HG03460 (cell line): ENCODE measurements around the gene IGF2R.
"Not testable (repeated sequence)": the region's sequence is repeated elsewhere in the genome, so short reads cannot be mapped to it uniquely, and the experiment has no call there.

Experiments used
- ATAC-seq: cut with Tn5 transposase; IDR thresholded peaks from one replicate; pipeline ENCODE4 v1.9.1; 2021; ENCODE audit not compliant: unreplicated experiment

IGF2R gene

DNA sequence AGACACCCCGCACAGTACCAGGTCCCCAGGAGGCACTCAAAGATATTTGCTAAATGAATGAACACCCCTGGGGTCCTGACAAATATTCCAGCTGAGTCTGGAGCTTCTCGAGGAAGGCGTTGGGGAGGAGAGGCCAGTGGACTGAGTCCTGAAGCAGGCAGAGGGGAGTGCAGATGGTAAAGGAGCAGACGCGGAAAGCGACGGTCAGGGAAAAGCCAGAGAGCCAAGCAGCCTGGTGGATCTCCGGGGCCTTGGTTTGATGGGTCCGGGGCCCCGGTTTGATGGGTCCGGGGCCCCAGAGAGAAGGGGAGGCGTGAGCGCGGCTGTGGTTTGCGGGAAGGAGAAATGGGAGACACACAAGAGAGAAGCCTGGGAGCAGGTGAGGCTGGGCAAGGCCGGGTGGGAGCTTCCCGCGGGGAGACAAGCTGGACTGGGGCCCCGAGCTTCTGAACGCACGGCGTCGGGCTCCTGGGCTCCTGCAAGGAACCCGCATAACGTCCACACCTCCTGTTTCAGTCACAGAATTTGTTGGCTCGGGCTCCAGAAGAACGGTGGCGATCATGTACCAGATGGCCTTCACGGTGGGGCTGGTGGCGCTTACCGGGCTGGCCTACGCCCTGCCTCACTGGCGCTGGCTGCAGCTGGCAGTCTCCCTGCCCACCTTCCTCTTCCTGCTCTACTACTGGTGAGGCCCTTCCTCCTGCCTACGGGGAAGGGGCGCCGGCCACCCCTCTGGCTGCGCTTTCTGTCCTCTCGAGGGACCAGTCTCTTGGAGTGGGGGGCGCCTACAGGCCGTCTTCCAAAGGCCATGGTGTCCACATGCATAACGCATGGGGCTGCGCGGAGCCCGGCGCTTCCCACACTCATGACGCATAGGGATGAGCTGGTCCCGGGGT, 164.8 kb downstream of the IGF2R start:
- no peak for ATAC-seq

DNA sequence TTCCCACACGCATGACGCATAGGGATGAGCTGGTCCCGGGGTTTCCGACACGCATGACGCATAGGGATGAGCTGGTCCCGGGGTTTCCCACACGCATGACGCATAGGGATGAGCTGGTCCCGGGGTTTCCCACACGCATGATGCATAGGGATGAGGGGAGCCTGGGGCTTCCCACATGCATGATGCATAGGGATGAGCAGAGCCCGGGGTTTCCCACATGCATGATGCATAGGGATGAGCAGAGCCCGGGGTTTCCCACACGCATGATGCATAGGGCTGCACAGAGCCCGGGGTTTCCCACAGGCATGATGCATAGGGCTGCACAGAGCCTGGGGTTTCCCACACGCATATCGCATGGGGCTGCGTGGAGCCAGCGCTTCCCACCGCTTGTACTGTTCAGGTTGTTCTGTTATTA, 165.5 kb downstream of the IGF2R start:
- ATAC-seq: not testable (repeated sequence)

DNA sequence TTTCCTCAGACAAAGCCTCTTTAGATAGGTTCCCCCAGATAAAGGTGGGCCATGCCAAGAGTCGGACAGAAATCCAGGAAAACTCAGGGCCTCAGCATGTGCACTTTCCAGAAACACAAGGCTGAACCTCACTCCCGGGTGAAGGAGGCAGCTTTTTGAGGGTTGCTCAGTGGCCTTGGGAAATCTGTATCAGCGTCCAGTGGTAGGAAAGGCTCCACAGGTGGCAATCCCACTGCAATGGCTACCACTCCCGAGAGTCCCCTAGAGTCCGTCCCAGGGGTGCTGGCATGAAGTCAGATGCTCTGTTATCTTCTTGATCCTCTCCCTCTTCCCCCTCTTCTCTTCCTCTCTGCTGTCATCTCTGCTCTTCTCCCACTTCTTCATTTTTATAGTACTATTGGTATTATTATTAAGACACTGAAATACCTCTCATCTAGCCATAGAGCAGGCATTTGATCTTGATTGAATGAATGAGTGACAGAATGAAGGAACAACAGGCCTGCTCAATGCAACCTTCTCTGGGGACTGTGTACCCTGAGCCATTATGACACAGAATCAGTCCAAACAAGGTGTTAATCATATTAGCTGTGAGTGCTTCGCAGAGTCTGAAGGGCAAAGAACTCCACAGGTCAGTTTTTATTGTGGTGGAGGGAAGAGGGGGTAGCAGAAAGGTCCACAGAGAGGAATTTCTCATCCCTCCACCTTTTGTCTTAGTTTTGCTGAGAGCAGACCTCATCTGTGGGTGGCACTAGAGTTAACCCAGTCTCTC, 166.1 kb downstream of the IGF2R start:
- ATAC-seq: no peak

DNA sequence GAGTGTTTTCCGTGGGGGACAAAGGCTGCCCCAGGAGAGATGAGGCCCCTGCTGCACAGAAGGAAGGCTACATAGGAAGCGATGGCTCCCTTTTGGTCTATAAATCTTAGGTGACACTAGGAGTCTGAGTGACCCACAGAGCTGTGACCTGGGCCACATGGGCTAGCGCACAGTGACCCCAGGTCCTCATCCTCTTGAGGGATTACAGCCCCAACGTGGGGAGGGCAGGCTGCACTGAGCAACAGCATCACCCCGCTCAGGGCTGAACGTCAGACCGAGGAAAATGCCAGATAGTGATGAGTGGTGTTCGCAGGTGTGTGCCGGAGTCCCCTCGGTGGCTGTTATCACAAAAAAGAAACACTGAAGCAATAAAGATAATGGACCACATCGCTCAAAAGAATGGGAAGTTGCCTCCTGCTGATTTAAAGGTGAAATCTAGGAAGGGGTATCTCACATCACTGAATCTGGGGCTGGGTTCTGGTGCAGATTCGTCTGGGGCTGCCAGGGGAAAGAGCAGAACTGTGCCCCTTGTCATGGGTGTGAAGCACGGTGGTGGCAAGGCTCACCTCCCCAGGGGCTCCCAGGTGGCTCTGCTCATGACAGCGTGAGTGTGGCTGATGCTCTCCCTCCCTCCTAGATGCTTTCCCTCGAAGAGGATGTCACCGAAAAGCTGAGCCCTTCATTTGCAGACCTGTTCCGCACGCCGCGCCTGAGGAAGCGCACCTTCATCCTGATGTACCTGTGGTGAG, 167.2 kb downstream of the IGF2R start:
- ATAC-seq: no peak

DNA sequence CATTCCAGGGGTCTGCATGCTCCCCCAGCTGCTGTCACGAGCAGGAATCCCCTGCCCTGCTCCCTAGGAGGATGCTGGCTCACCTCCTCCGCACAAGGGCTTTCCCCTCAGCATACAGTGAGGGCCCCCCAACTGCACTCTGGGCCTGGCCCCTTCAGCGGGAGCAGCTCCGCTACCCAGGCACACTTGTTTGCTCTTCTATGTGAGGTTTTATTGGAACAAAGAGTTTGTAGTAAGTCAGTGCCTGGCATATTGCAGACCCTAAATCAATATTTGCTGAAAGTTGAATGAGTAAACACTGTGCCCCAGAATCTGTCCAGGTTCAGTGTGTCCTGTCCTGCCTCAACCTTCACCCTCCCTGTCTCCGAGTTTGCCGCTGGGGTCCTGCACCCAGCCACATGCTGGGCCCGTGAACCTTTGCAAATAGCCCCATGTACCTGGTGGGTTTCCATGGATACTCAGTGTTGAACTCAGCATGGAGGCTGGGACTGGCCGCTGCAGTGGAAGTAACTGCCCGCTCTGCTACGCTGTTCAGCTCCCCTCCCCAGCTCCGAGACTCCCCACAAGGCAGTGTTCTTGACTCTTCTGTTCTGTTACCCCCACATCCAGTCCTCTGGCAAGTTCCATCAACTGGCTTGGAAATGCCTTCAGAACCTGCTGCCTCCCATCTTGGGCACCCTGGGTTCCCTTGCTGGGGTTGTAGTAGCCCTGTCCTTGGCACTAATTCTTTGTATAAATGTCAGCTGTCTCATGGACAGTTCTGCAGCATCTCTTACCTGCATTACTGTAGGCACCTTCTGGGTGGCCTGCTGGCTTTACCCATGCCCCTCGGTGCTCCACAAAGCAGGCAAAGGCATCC, 168.5 kb downstream of the IGF2R start:
- no peak for ATAC-seq

DNA sequence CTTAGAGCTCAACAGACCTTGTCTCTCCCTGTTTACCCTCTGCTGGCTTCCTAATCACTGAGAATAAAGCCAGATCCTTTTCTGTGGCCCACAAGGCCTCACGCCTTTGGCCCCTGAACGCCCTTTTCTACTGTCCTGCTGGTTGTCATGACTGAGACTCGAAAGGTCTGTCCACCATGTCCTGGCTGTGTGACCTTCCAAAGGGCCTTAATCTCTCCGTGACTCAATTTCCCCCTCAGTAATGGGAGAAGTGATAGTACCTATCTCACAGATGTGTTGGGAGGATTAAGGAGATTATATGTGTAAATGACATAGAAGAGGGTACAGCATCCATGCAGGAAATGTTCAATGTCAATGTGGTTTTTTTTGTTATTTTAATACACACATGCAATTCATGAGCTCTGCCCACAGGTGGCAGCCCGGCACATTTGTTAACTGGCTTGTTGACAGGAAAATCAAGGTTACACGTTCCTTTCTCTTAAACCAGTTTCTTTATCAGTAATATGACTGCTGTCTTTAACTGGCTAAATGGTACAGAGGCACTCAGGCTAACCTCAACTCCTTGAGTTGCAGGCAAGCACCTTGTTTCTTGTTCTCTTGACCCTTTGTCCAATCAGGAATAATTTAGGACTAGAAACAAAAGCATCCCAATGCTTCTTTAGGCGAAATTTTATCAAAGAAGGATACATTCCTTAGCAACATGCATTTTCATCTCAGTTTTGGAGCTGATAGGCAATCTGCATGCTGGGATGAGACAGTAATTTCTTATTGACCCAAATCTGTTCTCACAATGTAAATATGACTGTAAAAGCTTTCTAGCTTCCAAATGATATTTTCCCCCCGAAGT, 169.3 kb downstream of the IGF2R start:
- ATAC-seq: peak; percentile 66

DNA sequence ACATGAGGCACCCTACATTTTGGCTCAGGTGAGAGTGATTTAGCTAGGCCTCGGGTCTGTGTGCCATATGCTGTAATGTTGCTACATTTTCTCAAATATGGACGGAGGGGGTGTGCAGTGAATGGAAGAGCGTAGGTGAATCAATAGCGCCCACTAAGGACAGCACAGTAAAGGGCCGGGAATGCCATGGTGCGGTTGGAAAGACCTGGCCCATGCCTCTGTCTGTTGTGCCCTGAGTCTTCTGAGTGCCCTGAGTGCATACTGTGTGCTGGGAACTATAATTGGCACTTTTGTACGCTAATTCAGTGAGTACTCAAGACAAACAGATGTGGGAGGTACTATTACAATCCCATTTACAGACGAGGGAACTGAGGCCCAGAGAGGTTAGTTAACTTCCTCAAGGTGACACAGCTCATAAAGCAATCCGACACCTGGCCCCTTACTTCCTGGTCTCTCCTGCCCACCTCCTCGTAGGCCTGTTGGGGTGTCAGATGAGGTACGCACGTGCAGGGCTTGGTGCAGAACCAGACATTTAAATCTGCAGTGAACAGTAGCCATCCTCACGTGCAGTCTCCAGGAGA, 170.0 kb downstream of the IGF2R start:
- no peak for ATAC-seq

DNA sequence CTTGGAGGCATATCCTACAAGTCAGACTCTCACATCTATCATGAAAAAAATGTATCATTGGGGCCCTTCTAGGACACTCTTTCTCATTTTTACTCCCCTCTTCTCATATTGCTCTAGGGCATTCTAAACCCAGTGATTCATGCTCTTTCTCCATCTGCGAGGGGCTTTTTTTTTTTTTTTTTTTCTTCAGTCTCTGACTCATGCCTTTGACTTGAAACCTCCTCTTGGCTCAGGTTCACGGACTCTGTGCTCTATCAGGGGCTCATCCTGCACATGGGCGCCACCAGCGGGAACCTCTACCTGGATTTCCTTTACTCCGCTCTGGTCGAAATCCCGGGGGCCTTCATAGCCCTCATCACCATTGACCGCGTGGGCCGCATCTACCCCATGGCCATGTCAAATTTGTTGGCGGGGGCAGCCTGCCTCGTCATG, 170.6 kb downstream of the IGF2R start:
- ATAC-seq: no peak

DNA sequence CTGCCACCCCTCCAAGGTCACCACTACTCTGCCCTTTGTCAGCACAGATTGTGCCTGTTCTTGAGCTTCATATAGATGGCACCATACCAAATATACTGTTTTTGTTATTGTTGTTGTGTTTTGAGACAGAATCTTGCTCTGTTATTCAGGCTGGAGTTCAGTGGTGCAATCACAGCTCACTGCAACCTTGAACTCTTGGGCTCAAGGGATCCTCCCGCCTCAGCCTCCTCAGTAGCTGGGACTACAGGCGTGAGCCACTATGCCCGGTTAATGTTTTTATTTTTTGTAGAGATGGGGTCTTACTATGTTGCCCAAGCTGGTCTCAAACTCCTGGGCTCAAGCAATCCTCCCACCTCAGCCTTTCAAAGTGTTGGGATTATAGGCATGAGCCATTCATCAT, 171.6 kb downstream of the IGF2R start:
- not testable (repeated sequence) for ATAC-seq

DNA sequence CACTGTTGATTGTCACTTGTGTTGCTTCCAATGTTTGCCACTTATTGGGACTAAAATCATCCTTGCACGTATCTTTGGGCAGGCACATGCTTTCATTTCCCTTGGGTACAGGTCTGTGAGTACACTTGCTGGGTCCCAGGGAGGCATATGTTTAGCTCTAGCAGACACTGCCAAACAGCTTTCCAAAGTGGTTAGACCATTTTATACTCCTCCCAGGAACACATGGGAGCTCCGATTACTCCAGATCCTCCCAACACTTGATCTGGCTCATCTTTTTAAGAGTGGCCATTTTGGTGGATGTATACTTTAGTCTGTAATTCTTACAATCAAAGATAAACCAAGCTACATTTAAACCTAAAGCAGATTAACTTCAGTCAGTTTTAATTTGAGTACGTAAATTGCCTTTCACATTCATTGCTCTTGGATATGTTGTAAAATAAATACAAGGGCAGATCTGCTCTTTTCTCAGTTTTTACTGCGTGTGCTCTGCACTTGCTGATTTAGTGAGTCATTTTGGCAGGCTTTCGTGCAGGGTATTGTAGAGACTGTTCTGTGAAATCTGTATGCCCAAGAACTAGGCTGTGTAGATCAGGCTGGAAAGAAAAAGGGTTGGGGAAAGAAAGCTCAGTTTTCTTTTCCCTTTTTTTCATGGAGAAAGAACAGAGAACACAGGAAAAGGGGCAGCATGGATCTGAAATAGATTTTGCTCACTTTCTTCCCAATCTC, 172.3 kb downstream of the IGF2R start:
- no peak for ATAC-seq

DNA sequence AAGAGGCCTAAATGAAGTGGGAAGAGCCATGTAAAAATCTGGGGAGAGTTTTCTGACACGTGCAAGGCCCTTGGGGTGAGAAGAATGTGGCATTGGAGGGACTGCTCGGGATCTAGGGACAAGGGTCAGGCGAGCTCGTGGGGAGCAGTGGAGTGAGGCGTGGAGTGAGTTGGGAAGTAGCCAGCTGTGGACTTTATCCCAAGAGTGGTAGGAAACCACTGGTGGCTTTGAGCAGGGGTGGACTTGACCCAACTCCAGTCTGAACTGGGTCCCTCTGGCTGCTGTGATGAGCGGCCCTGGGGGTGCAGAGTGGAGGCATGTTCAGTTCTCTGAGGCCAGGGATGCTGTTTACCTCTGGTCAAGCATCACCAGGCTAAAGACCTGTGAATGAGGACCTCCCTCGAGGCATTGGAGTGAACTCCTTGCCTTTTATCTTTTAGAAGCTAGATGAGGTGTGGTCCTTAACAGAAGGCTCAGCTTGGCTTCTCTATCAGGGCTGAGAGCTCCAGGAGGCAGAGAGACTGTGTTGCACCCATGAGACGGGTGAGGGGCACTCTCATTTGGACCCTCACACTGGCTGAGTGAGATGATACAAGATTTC, 173.3 kb downstream of the IGF2R start:
- no peak for ATAC-seq

DNA sequence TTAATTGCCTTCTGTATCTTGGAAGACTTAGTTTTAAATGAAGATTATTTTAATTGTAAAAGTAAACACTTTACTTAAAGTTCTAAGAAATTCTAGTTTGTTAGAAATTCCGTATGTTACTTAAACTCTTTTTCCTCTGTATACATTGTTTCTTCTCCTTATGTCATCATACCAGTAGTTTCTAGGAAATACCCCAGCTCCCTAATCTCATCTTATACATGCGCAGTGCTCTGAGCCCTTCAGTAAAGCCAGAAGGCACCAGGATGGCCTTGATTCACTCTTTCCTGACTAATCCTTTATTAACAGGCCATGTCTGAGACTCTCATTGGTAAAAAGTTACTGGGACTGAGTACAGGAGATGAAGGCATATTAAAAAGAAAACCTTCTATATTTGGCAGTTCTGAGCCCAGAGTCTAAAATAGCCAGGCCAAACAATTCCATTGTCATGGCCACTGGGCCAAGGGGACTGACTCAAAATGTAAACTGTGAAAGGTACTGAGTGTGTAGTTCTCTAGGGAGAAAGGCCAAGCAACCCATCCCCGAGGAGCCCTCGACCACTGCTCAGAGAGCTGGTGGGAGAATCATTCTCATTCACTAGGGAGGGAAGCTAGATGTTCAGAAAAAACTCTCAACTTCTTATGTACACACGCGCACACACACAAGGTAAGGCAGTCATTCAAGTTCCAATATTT, 177.7 kb downstream of the IGF2R start:
- ATAC-seq: no peak

DNA sequence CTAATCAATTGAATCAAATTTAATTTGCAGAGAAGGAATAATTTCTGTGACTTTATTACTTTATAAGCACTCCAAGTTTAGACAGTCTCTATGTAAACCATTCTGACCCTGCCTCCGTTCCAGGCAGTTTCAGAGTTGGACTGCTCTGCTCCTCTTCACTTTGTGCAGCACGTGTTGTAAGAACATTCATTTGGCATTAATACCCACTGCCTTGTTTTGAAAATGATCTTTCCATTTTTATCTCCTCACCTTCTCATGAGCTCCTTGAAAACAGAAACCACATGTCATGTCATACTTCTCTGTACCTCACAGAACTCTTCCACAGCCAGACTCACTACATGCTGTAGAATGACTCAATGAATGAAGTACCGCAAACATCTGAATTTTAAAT, 178.3 kb downstream of the IGF2R start:
- no peak for ATAC-seq

DNA sequence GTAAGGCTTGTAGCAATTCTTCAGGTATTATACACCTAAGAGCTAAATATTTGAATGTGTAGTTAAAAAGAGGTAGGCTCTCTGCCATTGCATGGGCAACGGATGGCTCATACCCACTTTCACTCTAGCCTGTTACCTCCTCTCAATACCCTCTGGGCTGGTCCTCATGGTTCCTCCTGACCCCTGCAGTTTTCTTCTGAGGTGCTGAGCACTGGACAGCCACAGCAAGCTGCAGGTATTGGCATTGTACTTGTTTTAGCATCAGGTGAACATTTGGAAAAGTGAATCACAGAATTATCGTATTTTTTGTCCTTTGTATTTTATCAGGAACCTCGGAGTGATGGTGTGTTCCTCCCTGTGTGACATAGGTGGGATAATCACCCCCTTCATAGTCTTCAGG, 185.6 kb downstream of the IGF2R start:
- ATAC-seq: no peak

DNA sequence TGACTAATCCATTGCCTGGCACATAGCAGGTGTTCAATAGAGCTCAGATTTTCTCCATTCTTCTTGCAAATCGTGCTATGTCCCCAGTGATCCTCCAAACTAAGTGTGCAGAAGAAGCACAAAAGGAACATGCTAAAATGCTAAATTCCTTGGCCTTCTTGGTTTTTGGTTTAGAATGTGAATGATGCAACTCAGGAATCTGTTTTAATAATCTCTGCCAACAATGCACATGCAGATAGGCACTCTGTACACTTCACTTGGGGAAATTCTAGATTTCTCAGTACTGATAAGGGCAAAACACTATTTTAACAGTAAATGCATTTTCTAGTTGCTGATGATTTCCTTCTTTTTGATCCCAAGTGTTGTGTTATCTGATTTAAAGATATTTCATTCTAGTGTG, 188.0 kb downstream of the IGF2R start:
- no peak for ATAC-seq

DNA sequence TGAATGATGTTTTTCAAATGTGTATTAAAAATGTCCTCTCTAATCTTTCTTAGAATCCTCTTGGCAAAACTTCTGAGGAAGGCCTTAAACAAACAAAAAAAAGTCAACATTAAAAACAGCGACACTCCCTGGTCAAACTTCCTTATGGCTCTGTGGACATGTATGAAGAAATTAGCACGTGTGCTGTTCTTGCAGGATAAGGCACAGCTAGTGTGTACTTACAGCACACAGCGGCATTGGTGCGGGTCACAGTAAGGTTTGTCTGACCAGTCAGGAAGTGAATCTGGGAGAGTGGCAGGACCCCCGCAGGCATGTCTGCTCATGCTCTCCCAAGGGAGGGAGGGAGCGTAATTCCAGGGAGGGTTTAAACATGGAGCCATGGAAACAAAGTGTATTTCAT, 191.6 kb downstream of the IGF2R start:
- no peak for ATAC-seq
